Transverse colon (tissue), 4 donors: Measurements from ENCODE around the gene LRRC18. TPM values are rescaled to one million over a fixed set of nuclear protein-coding genes. Genes with fewer than 3 reads are reported as not detected.

Experiments used
- DNase-seq: peaks from one replicate; pipeline ENCODE4 v3.0.0-alpha.2; 2019
- H3K27ac ChIP-seq, 4 donors: fragments of 200-600 bp; sonication (generic); 2 replicates each; pipeline ENCODE4 v1.5.1; 2016 to 2018; ENCODE audit warnings: inconsistent platforms in 4 of 4
- H3K27me3 ChIP-seq: fragments of 200-600 bp; sonication (generic); 2 replicates; pipeline ENCODE4 v1.5.1; 2017; ENCODE audit warnings: inconsistent platforms
- H3K36me3 ChIP-seq, 4 donors: fragments of 200-600 bp; sonication (generic); 2 replicates each; pipeline ENCODE4 v1.5.1; 2017 to 2019; ENCODE audit warnings: inconsistent platforms in 4 of 4
- H3K4me1 ChIP-seq, 4 donors: fragments of 200-600 bp; sonication (generic); 2 replicates each; pipeline ENCODE4 v1.5.1; 2017 to 2020; ENCODE audit warnings: inconsistent platforms in 4 of 4
- H3K4me3 ChIP-seq, 4 donors: fragments of 200-600 bp; sonication (generic); 1 replicate in 1 of 4; 2 replicates in 3 of 4; pipeline versions ENCODE4 v1.5.1 to v1.6.1; 2017 to 2019; ENCODE audit warnings: inconsistent platforms in 4 of 4
- H3K9me3 ChIP-seq, 2 donors: fragments of 200-600 bp; sonication (generic); 2 replicates each; pipeline ENCODE4 v1.5.1; 2017 to 2019; ENCODE audit warnings: inconsistent platforms in 2 of 2
- EP300 ChIP-seq: sonication (generic); formaldehyde crosslinking; IDR thresholded peaks from one replicate; pipeline ENCODE4 v1.6.1; 2017; ENCODE audit warnings: antibody characterized with exemption, low read depth
- POLR2A ChIP-seq: fragments of 450-650 bp; IDR thresholded peaks from one replicate; pipeline ENCODE4 v1.6.1; 2016; ENCODE audit warnings: antibody characterized with exemption, mild to moderate bottlenecking, moderate library complexity
- POLR2AphosphoS5 ChIP-seq, 3 donors: sonication (generic); formaldehyde crosslinking; IDR thresholded peaks; one replicate each; pipeline ENCODE4 v1.6.1; 2016; ENCODE audit warnings: antibody characterized with exemption in 3 of 3
- WGBS, 2 donors: methylation state at CpG; one replicate each; pipeline ENCODE4 v1.1.5; 2018; ENCODE audit warnings: low coverage in 1 of 2; 5-methylcytosine and 5-hydroxymethylcytosine counted together
- in situ Hi-C, 4 donors: fragments of 200-750 bp; cut with MboI; loops; one replicate each; pipeline versions ENCODE4 v1.15.0 to v1.15.1; 2017; ENCODE audit warnings: low sequenced_read_pairs in 3 of 4, low pct_ligation_motif_present in 1 of 4, low pct_unique_long_range_greater_than_20kb in 1 of 4
- intact Hi-C: fragments of 100-400 bp; cut with DNase I; formaldehyde crosslinking; loops from one replicate; pipeline ENCODE4 v1.15.1; 2023; ENCODE audit warnings: low total_unique reads
- total RNA-seq, 4 donors: library from RNA; depleted of rRNA; stranded (reverse); fragments of >200 nt; gene quantifications; one replicate each; pipeline ENCODE4 v1.1.0, GENCODE V29; 2016
- TF ChIP-seq, protein P1 (sequence below), 5 experiments: fragments of 200-600 bp in 3 of 5; fragments of 450-650 bp in 2 of 5; sonication (generic) in 3 of 5; IDR thresholded peaks; 1 replicate in 2 of 5; 2 replicates in 3 of 5; pipeline ENCODE4 v1.5.1; 2016 to 2017; ENCODE audit warnings: antibody characterized with exemption in 5 of 5, inconsistent platforms in 3 of 5, mild to moderate bottlenecking in 2 of 5, moderate library complexity in 1 of 5

The LRRC18 gene
- total RNA-seq, 4 donors from 2014 or later = not detected

DNA sequence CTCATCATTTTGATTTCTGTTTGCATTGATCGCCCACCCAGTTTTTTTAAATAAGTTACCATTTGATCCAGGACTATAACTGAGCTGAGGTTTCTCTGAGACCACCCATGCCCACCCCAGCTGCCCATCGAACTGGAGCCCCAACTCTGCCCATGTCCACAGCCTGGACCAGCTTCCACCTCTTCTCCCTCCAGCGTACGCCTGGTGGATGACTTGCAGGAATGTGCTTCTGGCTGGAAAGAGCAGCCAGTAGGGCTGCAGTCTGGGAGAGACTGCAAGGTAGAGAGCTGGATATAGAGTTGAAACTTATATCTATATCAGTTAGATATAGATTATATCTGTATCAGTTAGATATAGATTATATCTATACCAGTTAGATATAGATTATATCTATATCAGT lies 25.8 kb upstream of the LRRC18 start:
- intact Hi-C loops = no loop called here
- H3K27me3 ChIP-seq = no peaks in the 10 kb centered on the region
- no peak overlapping the region for H3K27ac ChIP-seq
- H3K4me1 ChIP-seq = no peaks in the 10 kb centered on the region
- TF ChIP-seq EP300 (no peak), POLR2A (no peak), POLR2AphosphoS5 (IDR thresholded peaks at IDR 0.05) (no peak)
- TF ChIP-seq, protein P1, sequence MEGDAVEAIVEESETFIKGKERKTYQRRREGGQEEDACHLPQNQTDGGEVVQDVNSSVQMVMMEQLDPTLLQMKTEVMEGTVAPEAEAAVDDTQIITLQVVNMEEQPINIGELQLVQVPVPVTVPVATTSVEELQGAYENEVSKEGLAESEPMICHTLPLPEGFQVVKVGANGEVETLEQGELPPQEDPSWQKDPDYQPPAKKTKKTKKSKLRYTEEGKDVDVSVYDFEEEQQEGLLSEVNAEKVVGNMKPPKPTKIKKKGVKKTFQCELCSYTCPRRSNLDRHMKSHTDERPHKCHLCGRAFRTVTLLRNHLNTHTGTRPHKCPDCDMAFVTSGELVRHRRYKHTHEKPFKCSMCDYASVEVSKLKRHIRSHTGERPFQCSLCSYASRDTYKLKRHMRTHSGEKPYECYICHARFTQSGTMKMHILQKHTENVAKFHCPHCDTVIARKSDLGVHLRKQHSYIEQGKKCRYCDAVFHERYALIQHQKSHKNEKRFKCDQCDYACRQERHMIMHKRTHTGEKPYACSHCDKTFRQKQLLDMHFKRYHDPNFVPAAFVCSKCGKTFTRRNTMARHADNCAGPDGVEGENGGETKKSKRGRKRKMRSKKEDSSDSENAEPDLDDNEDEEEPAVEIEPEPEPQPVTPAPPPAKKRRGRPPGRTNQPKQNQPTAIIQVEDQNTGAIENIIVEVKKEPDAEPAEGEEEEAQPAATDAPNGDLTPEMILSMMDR (IDR thresholded peaks at IDR 0.05) = no peak
- WGBS, 2 donors = 87 to 90% methylated on average over 4 of the region's 4 CpGs
- DNase-seq = no peak
- H3K4me3 ChIP-seq = no peak overlapping the region
- in situ Hi-C loops = no loop called here
- H3K9me3 ChIP-seq = no peaks in the 10 kb centered on the region
- no peaks in the 10 kb centered on the region for H3K36me3 ChIP-seq

DNA sequence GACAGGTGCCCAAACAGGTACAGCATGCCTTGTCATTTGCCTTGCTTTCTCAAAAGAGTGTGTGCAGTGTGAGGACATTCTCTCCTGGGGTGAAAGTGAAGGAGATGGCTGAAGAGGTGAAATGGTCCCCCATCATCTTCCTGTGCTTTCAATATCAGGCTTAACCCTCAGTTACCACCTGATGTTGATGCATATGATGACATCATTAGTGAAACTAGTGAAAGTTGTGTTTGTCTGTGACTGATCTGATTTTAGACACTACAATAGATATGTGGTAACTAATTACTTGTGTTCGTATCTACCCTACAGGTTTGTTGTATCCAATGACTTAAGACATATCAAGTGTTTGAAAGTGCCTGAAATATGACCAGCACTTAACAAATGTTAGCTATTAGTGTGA lies 24.4 kb upstream of the LRRC18 start:
- Histone ChIP-seq H3K27me3 (no peaks in the 10 kb centered on the region), H3K9me3 (no peaks in the 10 kb centered on the region), H3K4me3 (no peak overlapping the region), H3K4me1 (no peaks in the 10 kb centered on the region), H3K36me3 (no peaks in the 10 kb centered on the region), H3K27ac (no peak overlapping the region)
- intact Hi-C loops (no loop called here), in situ Hi-C loops (no loop called here)
- TF ChIP-seq EP300 (no peak), POLR2A (no peak), POLR2AphosphoS5 (IDR thresholded peaks at IDR 0.05) (no peak)
- TF ChIP-seq, protein P1 (IDR thresholded peaks at IDR 0.05) = no peak
- DNase-seq = no peak
- 94 to 100% methylated on average over 1 of the region's 1 CpG for WGBS, 2 donors

DNA sequence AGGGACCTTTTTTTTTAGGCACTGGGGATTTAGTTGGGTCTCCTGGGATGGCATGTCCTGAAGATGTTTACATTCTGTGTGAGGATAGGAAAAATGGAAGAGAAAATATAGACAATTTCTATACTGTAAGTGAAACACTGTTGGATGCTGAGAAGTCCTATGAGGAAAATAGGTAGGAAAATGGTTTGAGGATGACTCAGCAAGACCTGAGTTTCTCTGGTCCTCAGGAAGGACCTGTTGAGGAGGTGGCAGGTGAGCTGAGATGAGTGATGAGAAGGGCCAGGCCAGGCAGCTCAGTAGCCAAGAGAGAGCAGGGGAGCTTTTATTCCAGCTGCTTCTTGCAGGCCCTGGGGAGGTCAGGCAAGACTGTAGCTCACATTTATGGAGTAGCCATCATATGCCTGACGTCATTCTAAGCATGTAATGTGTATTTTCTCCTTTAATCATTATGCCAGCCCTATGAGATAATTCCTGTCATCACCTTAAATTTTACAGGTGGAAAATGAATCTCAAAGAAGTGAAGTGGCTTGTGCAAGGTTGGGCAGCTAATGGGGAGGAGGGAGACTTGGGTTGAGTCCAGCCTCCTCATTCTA lies 19.1 kb upstream of the LRRC18 start:
- no peak overlapping the region for H3K4me3 ChIP-seq
- 80 to 89% methylated on average over 1 of the region's 1 CpG for WGBS, 2 donors
- no peak for DNase-seq
- no peaks in the 10 kb centered on the region for H3K27me3 ChIP-seq
- H3K36me3 ChIP-seq = no peaks in the 10 kb centered on the region
- H3K27ac ChIP-seq = no peak overlapping the region
- intact Hi-C loops (no loop called here), in situ Hi-C loops (no loop called here)
- TF ChIP-seq, protein P1 (IDR thresholded peaks at IDR 0.05) = no peak
- TF ChIP-seq POLR2AphosphoS5 (IDR thresholded peaks at IDR 0.05) (no peak), EP300 (no peak), POLR2A (no peak)
- no peaks in the 10 kb centered on the region for H3K9me3 ChIP-seq
- H3K4me1 ChIP-seq = no peaks in the 10 kb centered on the region

GRCh38 chr10:48957361-48958151 lies 17.9 kb upstream of the LRRC18 start:
- DNase-seq = no peak
- in situ Hi-C loops = no loop called here

More at GRCh38 chr10:48957361-48958151, 17.9 kb upstream of the LRRC18 start:
- TF ChIP-seq POLR2AphosphoS5 (IDR thresholded peaks at IDR 0.05) (no peak), EP300 (no peak), POLR2A (no peak)
- TF ChIP-seq, protein P1 (IDR thresholded peaks at IDR 0.05) = no peak
- no peaks in the 10 kb centered on the region for H3K9me3 ChIP-seq
- H3K4me1 ChIP-seq = no peaks in the 10 kb centered on the region
- no peak overlapping the region for H3K27ac ChIP-seq
- intact Hi-C loops = no loop called here
- H3K36me3 ChIP-seq = no peaks in the 10 kb centered on the region
- 93% methylated on average over 16 of the region's 16 CpGs; no CpG with 5 or more reads in 1 of the 2 donors for WGBS, 2 donors
- no peak overlapping the region for H3K4me3 ChIP-seq
- H3K27me3 ChIP-seq = no peaks in the 10 kb centered on the region
